ENCODE data around the gene MGAT5B.

Gene MGAT5B

DNA sequence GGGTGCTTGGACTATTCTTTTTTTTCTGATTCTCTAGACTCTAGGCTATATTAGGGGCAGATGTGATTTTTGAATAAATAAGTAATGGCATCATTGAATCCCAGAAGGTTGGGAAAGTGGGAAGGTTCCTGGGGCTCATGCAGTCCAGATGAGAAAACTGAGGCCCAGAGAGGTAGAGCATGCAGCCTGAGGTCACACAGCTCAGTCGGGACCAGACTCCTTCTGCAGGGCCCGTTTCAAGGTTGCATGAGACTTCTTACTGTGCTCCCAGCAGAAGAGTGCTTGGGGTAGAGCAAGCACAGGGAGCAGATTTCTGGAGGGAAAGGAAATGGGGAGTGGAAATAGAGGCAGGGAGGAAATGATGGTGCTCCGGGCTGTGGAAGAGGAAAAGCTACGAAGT, 59.8 kb downstream of the MGAT5B start:
- no peak for DNase-seq (ENCODE audit: low spot score)

DNA sequence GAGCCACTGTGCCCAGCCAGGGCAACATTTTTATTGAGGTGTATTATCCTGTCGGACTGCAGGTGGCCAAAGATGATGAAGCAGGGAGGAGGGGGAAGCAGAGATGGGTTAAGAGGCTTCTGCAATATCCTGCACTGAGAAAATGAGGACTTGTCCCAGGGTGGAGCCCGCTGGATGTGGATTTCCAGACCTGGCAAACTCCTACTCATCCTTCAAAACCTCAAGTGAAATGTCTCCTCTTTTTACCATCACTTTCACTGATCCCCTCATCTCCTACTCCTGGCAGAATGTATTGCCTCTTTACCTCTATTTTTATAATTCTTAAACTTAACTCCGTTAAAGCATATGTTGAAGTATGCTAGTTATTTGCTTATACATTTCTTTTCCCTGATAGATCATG, 60.9 kb downstream of the MGAT5B start:
- DNase-seq (ENCODE audit: low spot score), result no peak

DNA sequence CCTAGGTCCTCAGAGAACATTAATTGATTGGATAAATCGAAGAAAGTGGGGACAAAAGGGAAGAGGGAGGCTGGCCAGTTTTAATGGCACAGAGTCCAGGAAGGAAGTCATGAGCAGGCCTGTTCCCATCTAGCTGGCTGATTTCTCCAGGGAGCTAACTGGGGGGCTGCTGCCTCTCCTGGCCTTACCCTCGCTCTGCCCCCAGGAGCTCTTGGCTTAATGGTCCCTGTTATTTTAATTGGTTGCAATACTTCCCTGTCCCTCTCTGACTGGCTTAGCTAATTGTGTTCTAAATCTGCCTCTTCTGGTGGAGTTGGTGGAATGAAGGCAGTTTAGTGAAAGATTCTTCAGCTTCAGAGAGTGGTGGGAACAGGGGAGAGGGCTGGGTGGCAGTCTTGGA, 61.4 kb downstream of the MGAT5B start:
- no peak for DNase-seq (ENCODE audit: low spot score)

DNA sequence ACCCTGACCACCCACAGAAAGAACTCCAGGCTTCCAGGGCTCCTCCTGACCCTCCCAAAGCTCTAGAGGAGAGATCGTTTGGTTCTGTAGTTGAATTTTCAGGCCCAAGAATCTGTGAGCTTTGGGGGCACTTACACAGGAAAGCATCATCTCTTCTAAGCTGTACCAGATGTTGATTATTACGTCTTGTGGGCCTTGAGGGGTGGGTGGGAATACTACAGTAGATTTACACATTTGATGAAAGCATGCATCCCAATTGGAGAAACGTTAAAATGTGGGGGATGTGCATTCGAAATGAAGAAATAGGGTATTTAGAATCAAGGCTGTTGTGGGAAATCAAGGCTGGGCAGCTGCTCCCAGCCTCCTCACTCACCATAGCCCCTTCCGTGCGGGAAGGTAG, 61.9 kb downstream of the MGAT5B start:
- no peak for DNase-seq (ENCODE audit: low spot score)

DNA sequence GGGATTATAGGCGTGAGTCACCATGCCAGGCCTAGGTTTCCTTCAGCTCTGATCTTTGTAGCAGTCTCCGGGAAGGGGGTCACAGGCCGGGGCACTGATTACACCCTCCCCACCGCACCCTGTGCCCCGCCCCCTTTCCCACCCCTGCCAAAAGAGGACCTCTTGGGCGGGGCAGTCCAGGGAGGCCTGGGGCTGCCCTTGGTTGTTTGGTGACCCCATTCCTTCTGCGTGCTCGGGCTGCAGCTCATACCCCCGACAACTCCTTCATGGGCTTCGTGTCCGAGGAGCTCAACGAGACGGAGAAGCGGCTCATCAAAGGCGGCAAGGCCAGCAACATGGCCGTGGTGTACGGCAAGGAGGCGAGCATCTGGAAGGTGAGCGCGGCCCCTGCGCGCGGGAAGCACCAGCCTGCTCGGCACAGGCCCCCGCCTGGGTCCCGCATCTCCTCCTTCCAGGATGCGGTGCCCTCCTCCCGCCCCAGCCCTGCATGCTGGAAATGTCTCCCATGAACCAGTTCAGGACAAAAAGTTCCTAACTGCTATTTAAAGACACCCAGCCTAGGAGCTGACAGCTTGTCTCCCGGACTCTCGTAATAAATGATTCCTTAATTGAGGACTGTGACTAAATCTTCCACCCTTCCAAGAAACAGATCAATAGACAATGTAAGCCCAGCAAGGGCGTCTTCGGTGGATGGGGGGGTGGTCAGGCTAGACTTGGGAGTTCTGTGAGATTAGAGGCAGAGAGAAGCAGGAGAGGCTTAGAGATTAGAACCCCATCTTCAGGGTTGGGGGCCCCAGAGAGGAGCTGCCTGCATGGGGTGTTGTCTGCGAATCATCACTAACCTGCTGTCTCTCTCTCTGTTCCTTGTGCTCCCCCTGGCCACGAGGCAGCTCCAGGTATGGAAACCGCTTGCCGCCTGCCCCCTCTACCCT, 64.5 kb downstream of the MGAT5B start:
- DNase-seq (ENCODE audit: low spot score), result no peak

DNA sequence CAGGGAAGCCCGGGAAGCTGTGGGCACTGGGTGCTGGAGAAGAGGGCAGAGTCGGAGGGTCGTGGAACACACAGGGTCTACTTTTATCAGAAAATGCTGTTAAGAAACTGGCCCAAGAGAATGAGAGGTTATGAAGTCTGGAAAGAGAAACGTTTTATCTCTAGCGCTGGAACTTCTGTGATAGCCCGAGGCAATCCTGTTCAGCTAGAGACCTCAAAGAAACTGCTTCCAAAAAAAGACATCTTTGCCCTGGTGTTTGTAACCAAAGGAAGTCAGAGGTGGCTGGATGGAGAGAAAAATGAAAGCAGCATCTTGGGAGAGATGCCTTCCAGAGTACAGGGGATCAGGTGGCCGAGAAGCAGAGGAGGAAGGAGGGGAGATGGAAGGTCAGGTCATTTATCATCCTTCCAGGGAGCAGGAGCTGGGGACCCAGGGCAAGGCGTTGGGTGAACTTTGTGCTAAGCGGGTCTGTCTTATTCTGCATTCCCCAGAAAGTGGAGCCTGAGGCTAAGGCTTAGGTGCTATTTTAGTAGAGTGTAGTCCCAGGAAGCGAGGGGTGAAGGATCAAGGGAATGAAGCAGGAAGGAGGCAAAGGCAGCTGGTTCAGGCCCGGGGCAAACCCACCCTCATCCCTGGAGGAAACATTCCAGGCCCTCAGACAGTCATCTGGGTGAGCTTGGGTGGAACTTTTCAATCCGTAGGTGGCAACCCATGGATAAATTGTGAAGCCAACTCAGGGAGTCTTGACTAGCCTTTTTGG, 66.5 kb downstream of the MGAT5B start:
- no peak for DNase-seq (ENCODE audit: low spot score)

DNA sequence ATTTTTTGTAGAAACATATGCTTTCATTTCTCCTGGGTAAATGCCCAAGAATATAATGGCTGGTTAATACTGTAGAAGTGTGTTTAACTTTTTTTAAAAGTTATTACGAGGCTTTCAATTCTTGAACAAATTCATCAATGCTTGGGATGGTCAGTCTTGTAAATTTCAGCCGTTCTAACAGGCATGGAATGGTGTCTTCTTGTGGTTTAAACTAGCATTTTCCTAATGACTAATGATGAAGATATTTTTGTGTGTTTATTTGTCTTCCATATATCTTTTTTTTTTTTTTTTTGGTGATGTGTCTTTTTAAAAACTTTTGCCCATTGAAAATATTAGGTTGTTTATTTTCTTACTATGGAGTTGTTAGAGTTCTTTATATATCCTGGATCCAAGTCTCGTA, 67.1 kb downstream of the MGAT5B start:
- peak; percentile 44 for DNase-seq (ENCODE audit: low spot score)

DNA sequence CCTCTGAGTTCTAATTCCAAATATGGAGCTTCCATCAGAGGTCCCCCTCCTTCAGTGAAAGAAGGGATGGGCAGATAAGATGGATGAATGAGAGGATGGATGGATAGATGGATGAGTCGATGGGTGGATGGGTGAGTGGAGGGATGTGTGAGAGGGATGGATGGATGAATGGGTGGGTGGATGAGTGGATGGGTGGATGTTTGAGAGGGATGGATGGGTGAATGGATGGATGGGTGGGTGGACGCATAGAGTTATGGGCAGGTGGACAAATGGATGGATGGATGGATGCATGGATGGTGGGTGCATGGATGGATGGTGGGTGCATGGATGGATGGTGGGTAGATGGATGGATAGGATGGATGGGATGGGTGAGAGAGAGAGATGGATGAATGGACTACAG, 69.0 kb downstream of the MGAT5B start:
- DNase-seq (ENCODE audit: low spot score), result no peak

DNA sequence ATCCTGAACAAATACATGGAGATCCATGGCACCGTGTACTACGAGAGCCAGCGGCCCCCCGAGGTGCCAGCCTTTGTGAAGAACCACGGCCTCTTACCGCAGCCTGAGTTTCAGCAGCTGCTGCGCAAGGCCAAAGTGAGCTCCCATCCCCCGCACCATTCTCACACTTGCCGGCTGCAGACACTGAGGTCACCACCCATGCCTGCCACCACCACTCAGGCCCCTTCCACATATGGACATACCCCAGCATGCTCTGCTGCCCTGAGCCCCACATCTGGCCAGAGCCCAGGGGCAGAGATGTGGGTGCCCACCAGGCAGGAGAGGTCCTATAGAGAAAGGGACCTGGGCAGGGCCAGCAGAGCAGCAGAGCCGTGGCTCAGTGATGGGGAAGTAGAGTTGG, 69.8 kb downstream of the MGAT5B start:
- DNase-seq (ENCODE audit: low spot score), result no peak

DNA sequence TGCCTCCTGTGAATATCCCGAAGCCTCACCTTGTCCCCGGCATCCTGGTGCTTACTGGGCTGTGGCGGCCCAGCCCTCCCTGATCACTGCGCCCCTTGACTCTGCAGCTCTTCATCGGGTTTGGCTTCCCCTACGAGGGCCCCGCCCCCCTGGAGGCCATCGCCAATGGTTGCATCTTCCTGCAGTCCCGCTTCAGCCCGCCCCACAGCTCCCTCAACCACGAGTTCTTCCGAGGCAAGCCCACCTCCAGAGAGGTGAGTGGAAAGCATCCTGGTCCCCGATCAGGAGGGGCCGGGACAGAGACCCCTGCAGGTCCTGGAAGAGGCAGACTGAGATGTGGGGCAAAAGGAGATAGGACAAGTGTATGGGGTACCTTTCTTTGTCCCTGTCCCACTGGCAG, 72.1 kb downstream of the MGAT5B start:
- no peak for DNase-seq (ENCODE audit: low spot score)

DNA sequence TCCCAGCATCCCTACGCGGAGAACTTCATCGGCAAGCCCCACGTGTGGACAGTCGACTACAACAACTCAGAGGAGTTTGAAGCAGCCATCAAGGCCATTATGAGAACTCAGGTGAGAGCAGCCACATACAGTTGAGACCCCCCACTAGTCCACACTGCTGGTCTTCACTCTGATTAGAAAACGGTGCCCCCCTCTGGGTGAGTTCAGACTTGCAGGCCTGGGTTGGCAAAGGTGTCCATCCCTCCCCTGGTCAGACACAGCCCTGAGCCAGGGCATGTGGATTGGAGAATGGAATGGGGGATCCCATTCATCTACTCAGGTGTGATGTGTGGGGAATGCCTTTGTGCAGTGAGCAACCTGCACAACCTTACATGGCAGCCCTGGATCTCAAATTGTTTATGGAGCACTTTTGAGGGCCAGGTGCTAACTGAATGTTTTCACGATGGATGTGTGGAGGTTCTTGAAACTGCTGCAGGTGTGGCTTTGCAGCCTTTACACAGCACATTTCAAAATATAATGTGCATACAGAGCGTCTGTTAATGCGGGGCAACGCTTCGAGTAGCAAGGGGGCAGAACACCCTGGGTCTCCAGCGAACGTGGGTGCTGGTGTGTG, 72.6 kb downstream of the MGAT5B start:
- no peak for DNase-seq (ENCODE audit: low spot score)

DNA sequence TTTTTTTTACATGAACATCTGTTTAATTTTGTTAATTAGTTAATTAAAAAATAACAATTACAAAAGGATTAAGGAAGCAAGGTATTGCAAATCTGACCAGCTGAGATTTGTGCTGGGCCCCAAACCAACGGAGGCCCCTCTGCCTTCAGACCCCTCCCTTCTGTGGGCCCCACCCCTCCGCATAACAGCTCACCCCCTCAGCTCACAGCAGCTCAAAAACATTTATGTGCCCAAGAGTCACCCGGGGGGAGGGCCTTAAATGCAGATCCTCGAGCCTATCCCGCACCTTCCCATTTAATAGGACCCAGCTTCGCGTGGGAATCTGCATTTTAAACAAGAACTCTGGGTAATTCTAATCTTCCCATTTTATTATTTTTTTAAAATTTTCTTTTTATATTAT, 75.0 kb downstream of the MGAT5B start:
- no peak for DNase-seq (ENCODE audit: low spot score)

DNA sequence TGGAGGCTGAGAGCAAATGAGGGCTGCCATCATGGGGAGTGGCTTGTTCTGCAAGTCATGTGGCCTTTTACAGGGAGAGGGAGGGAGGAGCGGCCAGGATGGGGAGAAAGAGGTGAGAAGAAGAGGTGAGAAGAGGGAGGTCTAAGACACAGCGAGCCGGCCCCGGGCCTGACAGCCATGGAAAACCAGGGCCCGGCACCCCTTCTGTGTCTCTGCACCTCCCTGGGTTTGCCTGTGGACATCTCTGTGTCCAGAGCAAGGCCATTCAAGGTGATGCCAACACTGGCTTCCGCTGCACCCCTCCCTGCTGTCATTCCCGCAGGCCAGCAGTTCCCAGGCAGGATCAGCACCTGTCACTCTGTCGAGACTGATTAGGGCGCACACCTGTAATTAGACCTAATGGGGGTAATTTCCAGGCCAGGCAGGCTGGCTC, 75.6 kb downstream of the MGAT5B start:
- DNase-seq (ENCODE audit: low spot score), result no peak

DNA sequence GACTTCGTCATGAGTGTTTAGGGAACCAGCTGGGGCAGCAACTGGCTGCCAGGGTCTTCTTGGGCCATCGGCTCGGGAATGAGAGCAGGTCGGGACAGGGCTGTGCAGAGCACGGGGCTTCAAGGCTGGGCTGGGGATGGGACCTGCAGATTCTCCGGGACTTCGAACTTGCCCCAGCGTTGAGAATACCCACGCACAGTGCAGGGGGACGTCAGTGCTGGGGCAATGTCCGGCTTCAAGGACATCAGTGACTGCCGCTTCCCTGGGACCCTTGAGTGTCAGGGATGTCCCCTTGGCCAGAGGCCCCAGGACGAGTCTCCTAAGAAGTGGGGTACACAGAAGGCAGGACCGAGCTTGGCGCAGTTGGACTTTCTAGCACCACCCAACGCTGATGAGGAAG, 76.3 kb downstream of the MGAT5B start:
- DNase-seq (ENCODE audit: low spot score), result no peak

DNA sequence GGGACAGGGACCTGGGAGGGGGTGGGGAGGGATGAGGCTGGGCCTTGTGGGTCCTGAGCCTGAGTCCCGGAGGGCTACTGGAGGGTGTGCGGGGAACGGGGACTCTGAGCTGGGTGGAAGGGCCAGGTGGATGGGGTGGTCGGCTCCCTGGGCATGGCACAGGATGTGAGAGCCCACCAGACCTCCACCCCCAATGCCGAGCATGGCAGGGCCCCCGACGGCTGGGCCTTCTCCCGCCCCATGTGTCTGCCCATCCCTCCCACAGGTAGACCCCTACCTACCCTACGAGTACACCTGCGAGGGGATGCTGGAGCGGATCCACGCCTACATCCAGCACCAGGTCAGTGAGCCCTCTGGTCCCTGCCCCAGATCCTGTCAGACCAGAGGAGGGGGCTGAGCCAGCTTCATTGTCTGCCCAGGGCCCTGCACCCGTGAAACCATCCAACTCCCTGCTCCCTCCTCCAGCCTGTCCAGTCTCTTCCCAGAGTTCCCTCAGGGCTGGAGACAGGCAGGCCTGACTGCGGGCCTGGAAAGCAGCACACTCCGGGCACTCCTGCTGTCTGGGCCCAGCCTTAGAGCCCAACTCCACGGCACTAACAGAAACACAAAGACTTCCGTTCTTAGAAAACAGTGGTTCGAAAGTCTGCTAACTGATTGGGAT, 78.0 kb downstream of the MGAT5B start:
- DNase-seq (ENCODE audit: low spot score), result no peak

DNA sequence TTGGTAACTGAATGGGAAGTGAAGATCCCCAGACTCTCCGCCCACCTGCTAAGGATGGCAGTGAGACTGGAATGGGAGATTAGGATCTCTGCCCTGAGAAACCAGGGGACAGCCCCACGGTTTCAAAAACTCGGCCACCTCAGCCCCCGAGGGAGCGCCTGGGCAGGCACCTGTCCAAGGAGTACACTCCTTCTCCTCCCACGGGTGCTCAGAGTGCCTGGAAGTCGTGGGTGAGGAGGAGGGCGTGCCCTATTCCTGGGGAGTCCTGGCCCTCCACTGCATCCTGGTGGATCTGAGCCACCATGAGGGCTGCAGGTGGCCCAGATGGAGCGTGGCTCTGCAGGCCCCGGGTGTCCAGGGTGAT, 78.5 kb downstream of the MGAT5B start:
- no peak for DNase-seq (ENCODE audit: low spot score)

DNA sequence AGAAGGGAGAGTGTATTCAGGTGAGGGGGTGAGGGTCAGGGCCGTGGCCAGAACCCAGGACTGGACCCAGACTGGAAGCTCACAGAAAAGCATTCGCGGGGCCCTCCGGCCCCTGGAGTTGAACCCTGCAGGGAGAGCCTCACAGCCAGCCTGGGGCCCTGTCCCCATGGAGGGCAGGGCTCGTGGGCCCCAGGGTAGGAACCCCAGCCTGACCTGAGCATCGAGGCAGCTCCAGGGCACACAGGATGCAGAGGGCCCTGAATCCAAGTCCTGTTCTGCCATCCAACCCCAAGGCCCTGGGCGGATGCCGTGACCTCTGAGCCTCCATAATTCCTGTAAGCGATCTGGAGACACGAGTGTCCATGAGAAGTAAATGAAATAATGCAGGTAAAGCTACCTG, 79.1 kb downstream of the MGAT5B start:
- no peak for DNase-seq (ENCODE audit: low spot score)

DNA sequence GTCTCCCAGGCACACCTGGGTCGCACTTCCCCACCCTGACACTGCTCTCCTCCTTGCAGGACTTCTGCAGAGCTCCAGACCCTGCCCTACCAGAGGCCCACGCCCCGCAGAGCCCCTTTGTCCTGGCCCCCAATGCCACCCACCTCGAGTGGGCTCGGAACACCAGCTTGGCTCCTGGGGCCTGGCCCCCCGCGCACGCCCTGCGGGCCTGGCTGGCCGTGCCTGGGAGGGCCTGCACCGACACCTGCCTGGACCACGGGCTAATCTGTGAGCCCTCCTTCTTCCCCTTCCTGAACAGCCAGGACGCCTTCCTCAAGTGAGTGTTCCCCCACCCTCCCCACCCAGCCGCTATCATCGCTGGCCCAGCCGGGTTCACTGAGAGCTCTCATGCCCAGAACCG, 79.6 kb downstream of the MGAT5B start:
- DNase-seq (ENCODE audit: low spot score), result no peak

DNA sequence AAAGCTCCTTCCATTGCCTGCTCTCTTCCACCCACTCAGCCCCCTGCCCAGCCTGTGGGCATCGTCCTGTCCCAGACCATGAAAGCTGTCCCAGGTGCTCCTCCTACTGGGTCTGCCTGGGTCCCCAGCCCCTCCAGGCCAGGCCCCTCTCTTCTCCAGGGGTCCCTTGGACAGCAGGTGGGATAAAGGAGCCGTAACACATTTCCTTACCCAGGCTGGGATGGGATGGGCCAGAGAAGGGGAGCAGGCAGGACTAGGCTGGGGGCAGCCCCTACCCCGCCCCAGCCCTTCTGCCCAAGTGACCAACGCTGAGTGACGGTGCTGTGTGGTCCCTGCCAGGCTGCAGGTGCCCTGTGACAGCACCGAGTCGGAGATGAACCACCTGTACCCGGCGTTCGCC, 80.1 kb downstream of the MGAT5B start:
- DNase-seq (ENCODE audit: low spot score), result no peak

DNA sequence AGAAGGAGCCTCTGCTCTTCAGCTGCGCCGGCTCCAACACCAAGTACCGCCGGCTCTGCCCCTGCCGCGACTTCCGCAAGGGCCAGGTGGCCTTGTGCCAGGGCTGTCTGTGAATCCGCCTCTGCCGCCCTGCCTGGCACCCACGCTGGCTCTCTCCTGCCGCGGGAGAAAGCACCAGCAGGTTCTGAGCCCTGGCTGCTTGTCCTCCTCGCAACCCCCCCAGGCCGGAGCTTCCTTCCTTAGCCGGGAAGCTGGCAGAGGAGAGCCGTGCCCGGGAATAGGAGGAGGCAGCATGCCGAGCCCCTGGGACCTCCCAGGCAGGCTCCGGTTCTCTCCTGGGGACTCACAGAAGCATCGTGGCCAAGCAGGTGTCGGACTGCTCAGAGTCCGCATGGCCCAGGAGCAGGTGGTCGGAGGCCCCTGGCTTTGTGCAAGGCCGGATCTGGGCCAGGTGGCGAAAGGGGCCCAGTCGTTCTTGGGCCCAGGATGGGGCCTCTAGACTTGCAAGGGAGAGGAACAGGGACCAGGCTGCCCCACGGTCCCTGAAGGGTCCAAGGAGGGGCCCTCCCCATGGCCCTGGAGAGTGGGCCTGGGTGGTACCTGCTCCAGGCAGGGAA, 80.6 kb downstream of the MGAT5B start:
- DNase-seq (ENCODE audit: low spot score), result no peak

DNA sequence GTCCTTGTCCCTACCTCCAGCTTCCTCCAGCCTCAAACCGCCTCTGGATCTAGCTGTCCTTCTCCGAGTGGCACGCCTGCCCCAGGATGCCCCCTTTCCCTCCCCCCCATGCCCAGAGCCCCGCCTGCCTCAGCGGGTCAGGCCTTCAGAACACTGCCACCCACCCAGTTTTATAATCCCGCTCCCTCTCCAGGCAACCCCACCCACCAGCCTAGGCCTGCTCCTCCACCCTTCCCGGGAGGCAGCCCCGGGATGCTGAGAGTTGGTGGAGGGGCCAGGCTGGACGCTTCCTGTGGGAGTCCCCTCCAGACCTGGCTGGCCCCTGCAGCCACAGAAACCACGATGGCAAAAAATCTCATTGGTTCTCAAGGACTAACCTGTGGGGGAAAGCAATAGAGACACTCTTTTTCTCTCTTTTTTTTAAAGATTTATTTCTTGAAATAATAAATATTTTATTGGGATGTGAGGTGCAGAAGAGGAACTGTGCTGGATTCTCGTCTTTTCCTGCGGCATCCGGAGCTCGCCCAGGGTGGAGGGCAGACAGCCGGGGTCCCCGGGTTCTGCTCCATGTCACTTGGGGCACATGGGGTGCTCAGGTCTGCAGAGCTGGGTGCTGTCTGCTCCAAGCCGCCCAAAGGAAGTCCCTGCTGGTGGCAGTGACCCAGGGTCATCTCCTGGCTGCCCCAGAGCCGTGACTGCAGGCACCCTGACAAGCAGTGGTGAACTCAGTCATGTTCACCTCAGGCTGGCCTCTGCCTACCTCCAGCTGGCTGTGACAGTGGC, 81.9 kb downstream of the MGAT5B start:
- DNase-seq (ENCODE audit: low spot score), result no peak
